Measurements from ENCODE around the gene ERCC8.
A peak's percentile ranks its signal among the peaks of the same experiment; 100 is the strongest.
"Not testable (repeated sequence)": the region's sequence is repeated elsewhere in the genome, so short reads cannot be mapped to it uniquely, and the experiment has no call there.

The ERCC8 gene

GRCh38 chr5:60903356-60903755 is 41.5 kb downstream of the ERCC8 start:
- no peak for DNase-seq

GRCh38 chr5:60896991-60897390 is 47.9 kb downstream of the ERCC8 start:
- DNase-seq = no peak

- DNase-seq = no peak
Observed at GRCh38 chr5:60893521-60893920, 51.3 kb downstream of the ERCC8 start.

GRCh38 chr5:60891667-60892066 is 53.2 kb downstream of the ERCC8 start:
- DNase-seq = no peak

GRCh38 chr5:60888359-60889061 is 56.4 kb downstream of the ERCC8 start:
- no peak for DNase-seq

GRCh38 chr5:60887746-60888145 is 57.1 kb downstream of the ERCC8 start:
- DNase-seq = no peak

GRCh38 chr5:60887096-60887495 is 57.8 kb downstream of the ERCC8 start:
- no peak for DNase-seq

GRCh38 chr5:60886158-60886557 is 58.7 kb downstream of the ERCC8 start:
- no peak for DNase-seq

GRCh38 chr5:60883229-60883628 is 61.6 kb downstream of the ERCC8 start:
- DNase-seq = peak; percentile 25

GRCh38 chr5:60872892-60873291 is 72.0 kb downstream of the ERCC8 start:
- DNase-seq = no peak

GRCh38 chr5:60870857-60871256 is 74.0 kb downstream of the ERCC8 start:
- DNase-seq = no peak

GRCh38 chr5:60860572-60860971 is 84.3 kb downstream of the ERCC8 start:
- DNase-seq = not testable (repeated sequence)

GRCh38 chr5:60856066-60856465 is 88.8 kb downstream of the ERCC8 start:
- DNase-seq = no peak

- DNase-seq = no peak
Observed at GRCh38 chr5:60852940-60853339, 91.9 kb downstream of the ERCC8 start.

GRCh38 chr5:60852317-60852716 is 92.6 kb downstream of the ERCC8 start:
- DNase-seq = no peak

- no peak for DNase-seq
Observed at GRCh38 chr5:60851626-60852025, 93.2 kb downstream of the ERCC8 start.

- DNase-seq = no peak
Observed at GRCh38 chr5:60846298-60846697, 98.6 kb downstream of the ERCC8 start.

GRCh38 chr5:60843936-60844905 is 100.6 kb downstream of the ERCC8 start, which contains the start of gene ELOVL7:
TSS of gene ELOVL7 (minus strand) at chr5:60844269. CDS start at chr5:60787397, 56,872 bp downstream.
- peak; percentile 15 for DNase-seq

- DNase-seq = no peak
Observed at GRCh38 chr5:60843386-60843935, 101.4 kb downstream of the ERCC8 start.

- no peak for DNase-seq
Observed at GRCh38 chr5:60842871-60843385, 101.9 kb downstream of the ERCC8 start.

GRCh38 chr5:60841361-60841760 is 103.5 kb downstream of the ERCC8 start:
- DNase-seq = no peak

GRCh38 chr5:60836131-60836530 is 108.7 kb downstream of the ERCC8 start:
- no peak for DNase-seq

GRCh38 chr5:60835554-60835953 is 109.3 kb downstream of the ERCC8 start:
- DNase-seq = no peak
